ENCODE measurements around the gene SPANXC. TPM values are rescaled to one million over a fixed set of nuclear protein-coding genes. Genes with fewer than 3 reads are reported as not detected.

The SPANXC gene
- total RNA-seq, 1 experiment from 2014 or later = not detected

DNA sequence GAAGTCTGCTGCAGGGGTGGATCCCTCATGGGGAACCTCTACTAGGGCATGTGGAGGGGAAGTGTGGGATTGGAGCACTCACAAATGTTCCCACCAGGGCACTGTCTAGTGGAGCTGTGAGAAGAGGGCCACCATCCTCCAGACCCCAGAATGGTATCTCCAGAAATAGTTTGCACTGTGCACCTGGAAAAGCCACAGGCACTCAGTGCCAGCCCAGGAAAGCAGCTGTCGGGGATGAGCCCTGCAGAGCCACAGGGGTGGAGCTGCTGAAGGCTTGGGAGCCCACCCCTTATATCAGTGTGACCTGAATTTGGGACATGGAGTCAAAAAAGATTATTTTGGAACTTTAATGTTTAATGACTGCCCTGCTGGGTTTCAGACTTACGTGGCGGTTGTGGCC lies 40.4 kb downstream of the SPANXC start:
- Histone ChIP-seq H3K56ac (ENCODE audit: insufficient read length, low read depth, low read length) (no peak overlapping the region), H3K4ac (ENCODE audit: low read depth, low read length) (no peak overlapping the region), H2BK15ac (ENCODE audit: low read depth, low read length) (no peak overlapping the region), H2AFZ (ENCODE audit: low read length) (no peak overlapping the region), H3K23me2 (ENCODE audit: insufficient read length, low read depth, low read length, poor library complexity, severe bottlenecking) (no peaks in the 10 kb centered on the region), H3K23ac (ENCODE audit: insufficient read length, low read depth, low read length) (no peak overlapping the region), H2BK120ac (ENCODE audit: low read depth, low read length, poor library complexity, severe bottlenecking) (no peak overlapping the region), H2BK5ac (ENCODE audit: insufficient read length, low read length) (no peak overlapping the region), H3T11ph (ENCODE audit: low read length) (no peak overlapping the region), H4K8ac (replicated peaks; ENCODE audit: insufficient read length, low read depth, low read length) (no peak overlapping the region), H3K9ac (ENCODE audit: extremely low read depth, insufficient read length, low read length) (no peak overlapping the region), H3K14ac (ENCODE audit: insufficient read depth, low read length) (no peak overlapping the region), H4K91ac (ENCODE audit: insufficient read length, low read depth, low read length) (no peak overlapping the region), H2BK20ac (ENCODE audit: low read depth, low read length, poor library complexity, severe bottlenecking) (no peak overlapping the region), H3K27ac (ENCODE audit: insufficient read length, low read depth, low read length) (no peak overlapping the region), H4K20me1 (ENCODE audit: control insufficient read depth, insufficient read depth, insufficient read length) (no peaks in the 10 kb centered on the region), H3K27me3 (ENCODE audit: insufficient read depth, low read length) (no peaks in the 10 kb centered on the region), H3K18ac (ENCODE audit: insufficient read length, low read depth, low read length) (no peak overlapping the region), H3K79me2 (ENCODE audit: insufficient read depth, low read length) (no peaks in the 10 kb centered on the region), H4K5ac (ENCODE audit: insufficient read length, low read depth, low read length) (no peak overlapping the region), H3K4me1 (ENCODE audit: insufficient read depth, low read length) (no peaks in the 10 kb centered on the region; the same call in 1 of the 2 replicates), H3K4me2 (ENCODE audit: insufficient read depth, insufficient read length, low read length) (no peak overlapping the region), H2BK12ac (ENCODE audit: insufficient read length, low read depth, low read length) (no peak overlapping the region), H3K79me1 (ENCODE audit: insufficient read depth, low read depth, low read length, poor library complexity, severe bottlenecking) (no peaks in the 10 kb centered on the region), H3K9me3 (ENCODE audit: control insufficient read depth, low read depth, low read length) (peaks cover 12% of the 10 kb centered on the region), H2AK5ac (ENCODE audit: insufficient read length, low read length) (no peak overlapping the region)
- DNase-seq = no peak
- Mint-ChIP-seq H3K4me3 (no peak overlapping the region), H3K36me3 (ENCODE audit: insufficient read depth in 1 of 3, low read depth in 3 of 3) (peaks cover 2 to 4% (median 2%) of the 10 kb centered on the region in 3 experiments; a peak in 5 of 7 replicates), H3K4me1 (peaks cover 2 to 10% of the 10 kb centered on the region in 2 experiments; a peak in 1 of 4 replicates), H3K9me3 (peaks cover 64 to 68% of the 10 kb centered on the region in 2 experiments), H3K27me3 (ENCODE audit: low read depth) (no peaks in the 10 kb centered on the region; the same call in 1 of the 2 replicates), H3K27ac (no peak overlapping the region)
- no CpG with 5 or more reads among the region's 3 CpGs for WGBS (ENCODE audit: extremely low coverage, insufficient read length, low lambda C conversion rate)
- TF ChIP-seq, protein P1, sequence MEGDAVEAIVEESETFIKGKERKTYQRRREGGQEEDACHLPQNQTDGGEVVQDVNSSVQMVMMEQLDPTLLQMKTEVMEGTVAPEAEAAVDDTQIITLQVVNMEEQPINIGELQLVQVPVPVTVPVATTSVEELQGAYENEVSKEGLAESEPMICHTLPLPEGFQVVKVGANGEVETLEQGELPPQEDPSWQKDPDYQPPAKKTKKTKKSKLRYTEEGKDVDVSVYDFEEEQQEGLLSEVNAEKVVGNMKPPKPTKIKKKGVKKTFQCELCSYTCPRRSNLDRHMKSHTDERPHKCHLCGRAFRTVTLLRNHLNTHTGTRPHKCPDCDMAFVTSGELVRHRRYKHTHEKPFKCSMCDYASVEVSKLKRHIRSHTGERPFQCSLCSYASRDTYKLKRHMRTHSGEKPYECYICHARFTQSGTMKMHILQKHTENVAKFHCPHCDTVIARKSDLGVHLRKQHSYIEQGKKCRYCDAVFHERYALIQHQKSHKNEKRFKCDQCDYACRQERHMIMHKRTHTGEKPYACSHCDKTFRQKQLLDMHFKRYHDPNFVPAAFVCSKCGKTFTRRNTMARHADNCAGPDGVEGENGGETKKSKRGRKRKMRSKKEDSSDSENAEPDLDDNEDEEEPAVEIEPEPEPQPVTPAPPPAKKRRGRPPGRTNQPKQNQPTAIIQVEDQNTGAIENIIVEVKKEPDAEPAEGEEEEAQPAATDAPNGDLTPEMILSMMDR (conservative IDR thresholded peaks at IDR 0.05) = no peak

Other genes starting within 250 kb of the SPANXC start
- not detected in 2 replicates for gene SPANXB1, start 239.9 kb downstream of the SPANXC start, total RNA-seq (2021)
- 25.6 and 27.0 TPM in 2 replicates for gene LDOC1, start 65.4 kb downstream of the SPANXC start, total RNA-seq (2021)

All from H9 (cell line).